GM23248 (cell line): ENCODE data around the gene CCDC194. TPM values are rescaled to one million over a fixed set of nuclear protein-coding genes. Genes with fewer than 3 reads are reported as not detected.
A peak's percentile ranks its signal among the peaks of the same experiment; 100 is the strongest.

Experiments used
- DNase-seq: peaks from one replicate; pipeline ENCODE4 v3.0.0-alpha.2; 2015
- H2AFZ ChIP-seq: fragments of 200-600 bp; sonication (generic); 2 replicates; pipeline ENCODE4 v1.6.1; 2016; ENCODE audit warnings: antibody characterized with exemption
- H3F3A ChIP-seq: fragments of 200-600 bp; sonication (generic); 2 replicates; pipeline ENCODE4 v1.6.1; 2016; ENCODE audit warnings: mild to moderate bottlenecking, antibody characterized with exemption, mixed run types; ENCODE audit not compliant: insufficient read depth
- H3K27ac ChIP-seq: fragments of 200-600 bp; sonication (generic); 2 replicates; pipeline ENCODE4 v1.5.1; 2016; ENCODE audit warnings: mild to moderate bottlenecking
- H3K27me3 ChIP-seq: fragments of 200-600 bp; sonication (generic); replicated peaks from 2 replicates; pipeline ENCODE4 v1.6.1; 2016; ENCODE audit warnings: mild to moderate bottlenecking; ENCODE audit not compliant: insufficient read depth
- H3K36me3 ChIP-seq: fragments of 200-600 bp; sonication (generic); 2 replicates; pipeline ENCODE4 v1.6.1; 2016; ENCODE audit warnings: low read depth, mild to moderate bottlenecking
- H3K4me1 ChIP-seq: fragments of 200-600 bp; sonication (generic); 2 replicates; pipeline ENCODE4 v1.6.1; 2016; ENCODE audit warnings: mild to moderate bottlenecking; ENCODE audit not compliant: insufficient read depth
- H3K4me2 ChIP-seq: fragments of 200-600 bp; sonication (generic); one replicate; pipeline ENCODE4 v1.6.1; 2016; ENCODE audit warnings: mild to moderate bottlenecking; ENCODE audit not compliant: unreplicated experiment
- H3K4me3 ChIP-seq: fragments of 200-600 bp; sonication (generic); 2 replicates; pipeline ENCODE4 v1.5.1; 2016; ENCODE audit warnings: mild to moderate bottlenecking
- H3K79me2 ChIP-seq: fragments of 200-600 bp; sonication (generic); 2 replicates; pipeline ENCODE4 v1.6.1; 2016; ENCODE audit warnings: mild to moderate bottlenecking; ENCODE audit not compliant: insufficient read depth
- H3K9ac ChIP-seq: fragments of 200-600 bp; sonication (generic); 2 replicates; pipeline ENCODE4 v1.6.1; 2016; ENCODE audit warnings: mild to moderate bottlenecking
- H3K9me2 ChIP-seq: fragments of 200-600 bp; sonication (generic); 2 replicates; pipeline ENCODE4 v1.6.1; 2016; ENCODE audit warnings: mixed run types, mild to moderate bottlenecking, moderate library complexity; ENCODE audit not compliant: insufficient read depth
- H3K9me3 ChIP-seq: fragments of 200-600 bp; sonication (generic); one replicate; pipeline ENCODE4 v1.6.1; 2017; ENCODE audit warnings: low read depth
- H4K20me1 ChIP-seq: fragments of 200-600 bp; sonication (generic); 2 replicates; pipeline ENCODE4 v1.6.0; 2016; ENCODE audit not compliant: insufficient read depth
- EZH2 ChIP-seq: fragments of 200-600 bp; sonication (generic); IDR thresholded peaks from 2 replicates; pipeline ENCODE4 v1.6.1; 2018; ENCODE audit warnings: antibody characterized with exemption, mild to moderate bottlenecking; ENCODE audit not compliant: insufficient read depth, poor library complexity, severe bottlenecking
- EZH2phosphoT487 ChIP-seq: fragments of 200-600 bp; sonication (generic); IDR thresholded peaks from 2 replicates; pipeline ENCODE4 v1.6.1; 2018; ENCODE audit warnings: antibody characterized with exemption, moderate library complexity, mild to moderate bottlenecking, low read depth; ENCODE audit not compliant: insufficient read depth
- WGBS, 2 experiments: methylation state at CpG; one replicate each; pipeline ENCODE4 v1.1.6; 2015 to 2017; ENCODE audit warnings: low lambda C conversion rate in 2 of 2, low coverage in 1 of 2; ENCODE audit errors: missing lambda C conversion rate in 2 of 2; 5-methylcytosine and 5-hydroxymethylcytosine counted together
- in situ Hi-C: fragments of 300-500 bp; cut with MboI; formaldehyde crosslinking; loops from 2 replicates; pipeline ENCODE4 v1.15.0; 2020
- polyA plus RNA-seq: library from polyadenylated mRNA; unstranded; fragments of >200 nt; fragmentation: Nextera tagmentation; extraction: Ambion mirVana; gene quantifications from 2 replicates; pipeline ENCODE4 v1.2.1, GENCODE V29; 2016
- total RNA-seq: library from RNA; depleted of rRNA; stranded (reverse); fragments of >200 nt; shearing (Covaris generic); gene quantifications from 2 replicates; pipeline ENCODE4 v1.2.3, GENCODE V29; 2014

Gene CCDC194
- total and polyA plus RNA-seq, 2 experiments from 2014 or later = not detected

DNA sequence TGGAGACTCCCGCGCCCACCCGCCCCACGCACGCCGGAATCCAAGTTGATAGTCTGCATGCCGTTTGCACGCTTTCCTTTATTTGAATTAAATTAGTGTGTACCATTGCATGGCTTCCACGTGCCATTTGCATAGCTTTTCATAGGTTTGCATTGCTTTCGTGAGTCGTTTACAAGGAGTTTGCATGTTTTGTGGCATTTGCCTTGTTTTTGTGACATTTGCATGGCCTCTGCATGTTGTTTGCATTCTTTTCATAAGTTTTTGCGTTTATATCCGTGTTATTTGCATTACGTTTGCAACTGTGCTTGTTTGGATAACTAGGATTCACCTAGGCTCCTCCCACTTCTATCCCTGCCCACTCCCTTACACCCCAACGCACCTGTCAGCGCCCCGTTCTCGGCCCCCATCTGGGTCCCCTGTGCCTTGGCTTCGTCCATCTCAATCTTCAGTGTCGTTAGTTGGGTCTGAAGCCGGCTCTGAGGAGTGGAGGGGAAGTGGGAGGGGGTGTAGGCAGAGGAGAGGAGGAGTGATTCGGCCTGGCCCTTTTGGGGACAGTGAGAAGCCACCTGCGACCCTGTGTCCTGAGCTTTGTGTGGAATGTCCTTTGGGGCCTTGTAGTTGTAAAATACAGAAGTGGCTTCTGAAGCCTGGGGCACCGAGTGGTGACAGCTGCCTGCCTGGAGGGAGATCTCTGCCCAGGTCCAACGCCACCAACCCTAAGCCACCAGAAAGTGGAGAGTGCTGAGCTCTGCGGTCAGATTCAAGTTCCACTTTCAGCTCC lies 2.4 kb downstream of the CCDC194 start:
- no peak for DNase-seq
- Histone ChIP-seq H3K27ac (no peak overlapping the region), H3K9me3 (no peaks in the 10 kb centered on the region), H3K27me3 (no peaks in the 10 kb centered on the region; the same call in 1 of the 2 replicates), H3F3A (peaks cover 8% of the 10 kb centered on the region; the same call in 1 of the 2 replicates), H3K4me3 (peak overlapping the region; percentile 81), H2AFZ (peak overlapping the region; percentile 96), H3K9me2 (no peaks in the 10 kb centered on the region), H3K9ac (0 out of 2 replicates have a peak overlapping the region, but pooled peaks have one; percentile 27), H3K36me3 (no peaks in the 10 kb centered on the region), H3K4me1 (no peaks in the 10 kb centered on the region), H3K4me2 (peak overlapping the region; percentile 81), H3K79me2 (no peaks in the 10 kb centered on the region), H4K20me1 (no peaks in the 10 kb centered on the region)
- in situ Hi-C loops = no loop called here
- TF ChIP-seq EZH2 (no peak), EZH2phosphoT487 (no peak)
- WGBS, 2 experiments = 13 to 20% methylated on average over 20 to 26 of the region's 26 CpGs

GRCh38 chr19:17390665-17391370 lies 3.2 kb downstream of the CCDC194 start:
- Histone ChIP-seq H3K27ac (no peak overlapping the region), H3K4me3 (peak overlapping the region; percentile 81), H3K9me3 (no peaks in the 10 kb centered on the region), H3F3A (peaks cover 8% of the 10 kb centered on the region; the same call in 1 of the 2 replicates), H3K4me2 (peak overlapping the region; percentile 81), H4K20me1 (no peaks in the 10 kb centered on the region), H3K9ac (peak overlapping the region; percentile 55), H3K9me2 (no peaks in the 10 kb centered on the region), H3K79me2 (no peaks in the 10 kb centered on the region), H3K36me3 (no peaks in the 10 kb centered on the region), H3K4me1 (no peaks in the 10 kb centered on the region), H2AFZ (peak overlapping the region; percentile 96), H3K27me3 (no peaks in the 10 kb centered on the region; the same call in 1 of the 2 replicates)
- TF ChIP-seq EZH2 (no peak), EZH2phosphoT487 (no peak)
- peak; percentile 96 for DNase-seq
- WGBS, 2 experiments = 2 to 6% methylated on average over 17 to 47 of the region's 50 CpGs
- in situ Hi-C loops = no loop called here

DNA sequence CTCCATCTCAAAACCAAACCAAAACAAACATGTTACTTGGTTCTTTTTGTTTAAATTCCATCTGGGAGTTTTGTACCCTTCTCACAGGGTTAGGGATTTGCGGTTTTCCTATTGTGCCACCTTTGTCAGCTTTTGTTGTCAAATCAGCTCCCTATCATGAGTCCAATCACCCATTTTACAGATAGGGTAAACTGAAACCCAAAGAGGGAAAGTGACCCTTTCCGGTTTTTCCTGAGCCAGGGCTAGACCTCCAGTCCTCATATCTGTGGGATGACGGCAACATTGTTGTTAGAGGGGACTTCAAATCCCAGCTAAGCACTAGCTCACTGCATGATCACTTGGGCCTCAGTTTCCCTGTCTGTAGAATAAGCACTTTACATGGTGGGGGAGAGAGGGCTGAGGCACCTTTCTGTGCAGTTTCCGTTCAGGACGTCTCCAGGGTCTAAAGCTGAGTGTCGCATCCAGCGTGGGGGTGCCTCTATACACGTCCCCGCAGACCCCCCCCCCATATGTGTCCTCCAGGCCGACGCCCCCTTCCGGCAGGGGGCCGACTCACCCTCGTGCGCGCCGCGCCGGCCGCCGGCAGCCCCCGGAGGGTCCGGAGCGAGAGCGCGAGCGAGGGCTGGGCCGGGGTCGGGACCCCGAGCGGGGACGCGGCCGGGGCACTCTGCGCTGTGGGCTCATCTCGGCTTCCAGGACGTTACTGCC lies 3.9 kb downstream of the CCDC194 start:
- H3K4me1 ChIP-seq = no peaks in the 10 kb centered on the region
- H4K20me1 ChIP-seq = no peaks in the 10 kb centered on the region
- no peaks in the 10 kb centered on the region for H3K79me2 ChIP-seq
- WGBS, 2 experiments = 13 to 32% methylated on average over 9 to 29 of the region's 37 CpGs
- H3K27ac ChIP-seq = no peak overlapping the region
- H2AFZ ChIP-seq = peak overlapping the region; percentile 96
- no peak for DNase-seq
- no peak overlapping the region for H3K9ac ChIP-seq
- in situ Hi-C loops = loop anchor here (10.0 kb wide), 1 partner anchor 85 kb away; the partner anchor contains the start of genes ABHD8, DDA1 and MRPL34
- H3K9me2 ChIP-seq = no peaks in the 10 kb centered on the region
- H3K27me3 ChIP-seq = no peaks in the 10 kb centered on the region; the same call in 1 of the 2 replicates
- no peak for TF ChIP-seq EZH2
- TF ChIP-seq EZH2phosphoT487 = no peak
- H3K9me3 ChIP-seq = no peaks in the 10 kb centered on the region
- H3F3A ChIP-seq = peaks cover 8% of the 10 kb centered on the region; the same call in 1 of the 2 replicates
- H3K36me3 ChIP-seq = no peaks in the 10 kb centered on the region
- H3K4me2 ChIP-seq = peak overlapping the region; percentile 77
- H3K4me3 ChIP-seq = peak overlapping the region; percentile 81

- H3K27ac ChIP-seq = no peak overlapping the region
- H3K9ac ChIP-seq = no peak overlapping the region
- peaks cover 8% of the 10 kb centered on the region; the same call in 1 of the 2 replicates for H3F3A ChIP-seq
- no peaks in the 10 kb centered on the region for H4K20me1 ChIP-seq
- no peak overlapping the region for H3K4me2 ChIP-seq
- no peaks in the 10 kb centered on the region; the same call in 1 of the 2 replicates for H3K27me3 ChIP-seq
- no peaks in the 10 kb centered on the region for H3K4me1 ChIP-seq
- in situ Hi-C loops = loop anchor here (10.0 kb wide), 1 partner anchor 84 kb away; the partner anchor contains the start of genes ABHD8, DDA1 and MRPL34
- H3K9me2 ChIP-seq = no peaks in the 10 kb centered on the region
- no peak for TF ChIP-seq EZH2phosphoT487
- TF ChIP-seq EZH2 = no peak
- WGBS, 2 experiments = 2 to 7% methylated on average over 1 of the region's 1 CpG
- no peaks in the 10 kb centered on the region for H3K9me3 ChIP-seq
- H2AFZ ChIP-seq = no peak overlapping the region
- H3K4me3 ChIP-seq = no peak overlapping the region
- no peaks in the 10 kb centered on the region for H3K36me3 ChIP-seq
- no peak for DNase-seq
- no peaks in the 10 kb centered on the region for H3K79me2 ChIP-seq
Observed at GRCh38 chr19:17389288-17389687, 4.7 kb downstream of the CCDC194 start.
